GM19467 (cell line): Measurements from ENCODE around the gene RPS6KA2.

Experiments
- ATAC-seq: cut with Tn5 transposase; IDR thresholded peaks from one replicate; pipeline ENCODE4 v1.9.1; 2021; ENCODE audit warnings: mild to moderate bottlenecking, moderate library complexity; ENCODE audit not compliant: unreplicated experiment

Gene RPS6KA2

GRCh38 chr6:166656230-166657151 lies 29.4 kb upstream of the RPS6KA2 start:
- no peak for ATAC-seq

- ATAC-seq = no peak
Observed at GRCh38 chr6:166655713-166656229, 28.7 kb upstream of the RPS6KA2 start.

- no peak for ATAC-seq
Observed at GRCh38 chr6:166655251-166655650, 28.2 kb upstream of the RPS6KA2 start.

GRCh38 chr6:166654573-166654972 lies 27.5 kb upstream of the RPS6KA2 start:
- ATAC-seq = no peak

- no peak for ATAC-seq
Observed at GRCh38 chr6:166653639-166653941, 26.5 kb upstream of the RPS6KA2 start.

GRCh38 chr6:166650824-166651807 lies 24.1 kb upstream of the RPS6KA2 start:
- ATAC-seq = no peak

GRCh38 chr6:166650047-166650446 lies 23.0 kb upstream of the RPS6KA2 start:
- no peak for ATAC-seq

GRCh38 chr6:166648846-166649245 lies 21.8 kb upstream of the RPS6KA2 start:
- ATAC-seq = no peak

- ATAC-seq = no peak
Observed at GRCh38 chr6:166647896-166648295, 20.8 kb upstream of the RPS6KA2 start.

GRCh38 chr6:166646716-166647115 lies 19.7 kb upstream of the RPS6KA2 start:
- ATAC-seq = no peak

- no peak for ATAC-seq
Observed at GRCh38 chr6:166645896-166646295, 18.8 kb upstream of the RPS6KA2 start.

GRCh38 chr6:166644681-166645080 lies 17.6 kb upstream of the RPS6KA2 start:
- no peak for ATAC-seq

GRCh38 chr6:166643891-166644590 lies 17.0 kb upstream of the RPS6KA2 start:
- no peak for ATAC-seq

GRCh38 chr6:166642646-166643045 lies 15.6 kb upstream of the RPS6KA2 start:
- ATAC-seq = no peak

- ATAC-seq = no peak
Observed at GRCh38 chr6:166640342-166641043, 13.4 kb upstream of the RPS6KA2 start.

GRCh38 chr6:166639921-166640320 lies 12.9 kb upstream of the RPS6KA2 start:
- no peak for ATAC-seq

GRCh38 chr6:166638573-166638964 lies 11.5 kb upstream of the RPS6KA2 start:
- no peak for ATAC-seq

GRCh38 chr6:166637812-166638572 lies 10.9 kb upstream of the RPS6KA2 start:
- no peak for ATAC-seq

GRCh38 chr6:166636934-166637333 lies 9.9 kb upstream of the RPS6KA2 start:
- no peak for ATAC-seq
